Tibial nerve (tissue), 4 donors: Measurements from ENCODE around the gene SPINK8. TPM values are rescaled to one million over a fixed set of nuclear protein-coding genes. Genes with fewer than 3 reads are reported as not detected.
"Not testable (repeated sequence)": the region's sequence is repeated elsewhere in the genome, so short reads cannot be mapped to it uniquely, and the experiment has no call there.

Source experiments
- DNase-seq, 2 donors: peaks; one replicate each; pipeline ENCODE4 v3.0.0-alpha.2; 2019; ENCODE audit warnings: low spot score in 2 of 2
- H3K27ac ChIP-seq, 4 donors: fragments of 200-600 bp; sonication (generic) in 3 of 4; one replicate each; pipeline ENCODE4 v1.5.1; 2017 to 2019; ENCODE audit warnings: mild to moderate bottlenecking in 1 of 4
- H3K27me3 ChIP-seq, 2 donors: fragments of 200-600 bp; sonication (generic) in 1 of 2; one replicate each; pipeline versions ENCODE4 v1.5.1 to v1.6.0; 2017 to 2019
- H3K36me3 ChIP-seq, 3 donors: fragments of 200-600 bp; sonication (generic); one replicate each; pipeline ENCODE4 v1.5.1; 2018 to 2019
- H3K4me1 ChIP-seq, 4 donors: fragments of 200-600 bp; sonication (generic) in 3 of 4; one replicate each; pipeline ENCODE4 v1.5.1; 2017 to 2019
- H3K4me3 ChIP-seq, 4 donors: fragments of 200-600 bp; sonication (generic) in 3 of 4; one replicate each; pipeline ENCODE4 v1.5.1; 2017 to 2019; ENCODE audit warnings: mild to moderate bottlenecking in 1 of 4, moderate library complexity in 1 of 4
- H3K9me3 ChIP-seq, 4 donors: fragments of 200-600 bp; sonication (generic) in 3 of 4; one replicate each; pipeline ENCODE4 v1.5.1; 2017 to 2019
- EP300 ChIP-seq, 2 donors: sonication (generic); formaldehyde crosslinking; IDR thresholded peaks; one replicate each; pipeline ENCODE4 v1.6.1; 2017; ENCODE audit warnings: antibody characterized with exemption in 2 of 2, mild to moderate bottlenecking in 1 of 2
- POLR2A ChIP-seq, 2 donors: fragments of 450-650 bp; IDR thresholded peaks; one replicate each; pipeline ENCODE4 v1.6.1; 2017; ENCODE audit warnings: antibody characterized with exemption in 2 of 2, mild to moderate bottlenecking in 2 of 2, moderate library complexity in 2 of 2
- WGBS, 2 donors: methylation state at CpG; one replicate each; pipeline ENCODE4 v1.1.5; 2018; 5-methylcytosine and 5-hydroxymethylcytosine counted together
- total RNA-seq, 4 donors: library from RNA; depleted of rRNA; stranded (reverse); fragments of >200 nt; gene quantifications; one replicate each; pipeline ENCODE4 v1.1.0, GENCODE V29; 2016
- TF ChIP-seq, protein P1 (sequence below), 5 experiments: fragments of 200-600 bp in 3 of 5; fragments of 450-650 bp in 2 of 5; sonication (generic) in 3 of 5; IDR thresholded peaks; one replicate each; pipeline ENCODE4 v1.5.1; 2016 to 2019; ENCODE audit warnings: antibody characterized with exemption in 5 of 5, mild to moderate bottlenecking in 3 of 5, moderate library complexity in 2 of 5

The SPINK8 gene
- total RNA-seq, 4 donors from 2014 or later = not detected

DNA sequence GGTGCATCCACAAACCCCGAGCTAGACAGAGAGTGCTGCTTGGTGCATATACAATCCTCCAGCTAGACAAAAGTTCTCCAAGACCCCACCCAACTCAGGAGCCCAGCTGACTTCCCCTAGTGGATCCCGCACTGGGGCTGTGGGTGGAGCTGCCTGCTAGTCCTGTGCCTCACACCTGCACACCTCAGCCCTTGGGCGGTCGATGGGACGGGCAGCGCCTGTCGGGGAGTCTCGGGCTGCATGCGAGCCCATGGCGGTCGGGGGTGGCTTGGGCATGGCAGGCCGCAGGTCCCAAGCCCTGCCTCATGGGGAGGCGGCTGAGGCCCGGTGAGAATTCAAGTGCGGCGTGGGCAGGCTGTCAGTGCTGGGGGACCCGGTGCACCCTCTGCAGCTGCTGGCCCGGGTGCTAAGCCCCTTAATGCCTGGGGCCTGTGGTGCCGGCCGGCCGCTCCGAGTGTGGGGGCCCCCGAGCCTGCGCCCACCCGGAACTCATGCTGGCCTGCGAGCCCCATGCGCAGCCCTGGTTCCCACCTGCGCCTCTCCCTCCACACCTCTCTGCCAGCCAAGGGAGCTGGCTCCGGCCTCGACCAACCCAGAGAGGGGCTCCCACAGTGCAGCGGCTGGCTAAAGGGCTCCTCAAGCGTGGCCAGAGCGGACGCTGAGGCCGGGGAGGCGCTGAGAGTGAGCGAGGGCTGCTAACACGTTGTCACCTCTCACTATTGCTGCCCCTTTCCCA lies 61.5 kb downstream of the SPINK8 start:
- Histone ChIP-seq H3K36me3 (peaks cover 0 to 41% (median 0%) of the 10 kb centered on the region in 3 donors), H3K9me3 (no peaks in the 10 kb centered on the region), H3K27me3 (no peaks in the 10 kb centered on the region), H3K4me3 (no peak overlapping the region), H3K4me1 (peaks cover 0 to 21% (median 4%) of the 10 kb centered on the region in 4 donors), H3K27ac (no peak overlapping the region)
- 94 to 99% methylated on average over 11 to 33 of the region's 38 CpGs for WGBS, 2 donors
- no peak for DNase-seq
- TF ChIP-seq, protein P1, sequence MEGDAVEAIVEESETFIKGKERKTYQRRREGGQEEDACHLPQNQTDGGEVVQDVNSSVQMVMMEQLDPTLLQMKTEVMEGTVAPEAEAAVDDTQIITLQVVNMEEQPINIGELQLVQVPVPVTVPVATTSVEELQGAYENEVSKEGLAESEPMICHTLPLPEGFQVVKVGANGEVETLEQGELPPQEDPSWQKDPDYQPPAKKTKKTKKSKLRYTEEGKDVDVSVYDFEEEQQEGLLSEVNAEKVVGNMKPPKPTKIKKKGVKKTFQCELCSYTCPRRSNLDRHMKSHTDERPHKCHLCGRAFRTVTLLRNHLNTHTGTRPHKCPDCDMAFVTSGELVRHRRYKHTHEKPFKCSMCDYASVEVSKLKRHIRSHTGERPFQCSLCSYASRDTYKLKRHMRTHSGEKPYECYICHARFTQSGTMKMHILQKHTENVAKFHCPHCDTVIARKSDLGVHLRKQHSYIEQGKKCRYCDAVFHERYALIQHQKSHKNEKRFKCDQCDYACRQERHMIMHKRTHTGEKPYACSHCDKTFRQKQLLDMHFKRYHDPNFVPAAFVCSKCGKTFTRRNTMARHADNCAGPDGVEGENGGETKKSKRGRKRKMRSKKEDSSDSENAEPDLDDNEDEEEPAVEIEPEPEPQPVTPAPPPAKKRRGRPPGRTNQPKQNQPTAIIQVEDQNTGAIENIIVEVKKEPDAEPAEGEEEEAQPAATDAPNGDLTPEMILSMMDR (IDR thresholded peaks at IDR 0.05) = no peak
- TF ChIP-seq EP300 (IDR thresholded peaks at IDR 0.05) = no peak
- no peak for TF ChIP-seq POLR2A (IDR thresholded peaks at IDR 0.05)

- Histone ChIP-seq H3K4me1 (peaks cover 0 to 21% (median 4%) of the 10 kb centered on the region in 4 donors), H3K36me3 (peaks cover 0 to 48% (median 0%) of the 10 kb centered on the region in 3 donors)
- WGBS, 2 donors = 94 to 96% methylated on average over 10 of the region's 10 CpGs
Observed at GRCh38 chr3:48271223-48271622, 62.2 kb downstream of the SPINK8 start.

DNA sequence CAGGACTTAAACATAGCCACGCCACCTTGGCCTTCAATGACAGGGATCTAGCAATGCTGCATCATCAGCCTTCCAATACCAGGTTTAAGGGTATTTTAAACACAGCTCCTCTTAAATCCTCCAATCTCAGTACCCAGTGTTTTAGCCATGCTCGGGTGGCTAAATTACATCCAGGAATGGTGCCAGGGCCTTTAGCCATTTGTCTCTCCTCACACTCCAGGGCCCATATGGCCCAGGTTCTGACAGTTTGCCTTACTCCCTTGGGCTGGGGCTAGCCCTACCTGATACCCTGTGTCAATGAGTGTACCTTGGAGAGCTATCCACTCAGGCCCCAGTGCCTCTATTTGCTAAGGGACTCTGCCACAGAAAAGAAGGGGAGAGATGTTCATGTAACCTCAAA lies 63.2 kb downstream of the SPINK8 start:
- no peak overlapping the region for H3K27ac ChIP-seq
- no peak for DNase-seq
- no peaks in the 10 kb centered on the region for H3K27me3 ChIP-seq
- WGBS, 2 donors = 83 to 95% methylated on average over 2 of the region's 2 CpGs
- TF ChIP-seq EP300 (IDR thresholded peaks at IDR 0.05) = no peak
- TF ChIP-seq, protein P1 (IDR thresholded peaks at IDR 0.05) = no peak
- no peak for TF ChIP-seq POLR2A (IDR thresholded peaks at IDR 0.05)
- H3K4me1 ChIP-seq = peaks cover 0 to 21% (median 4%) of the 10 kb centered on the region in 4 donors
- no peak overlapping the region for H3K4me3 ChIP-seq
- H3K9me3 ChIP-seq = no peaks in the 10 kb centered on the region
- peaks cover 0 to 51% (median 0%) of the 10 kb centered on the region in 3 donors for H3K36me3 ChIP-seq

More at GRCh38 chr3:48271223-48271622, 62.2 kb downstream of the SPINK8 start:
- not testable (repeated sequence) for H3K9me3 ChIP-seq, DNase-seq, H3K4me3 ChIP-seq, H3K27ac ChIP-seq, H3K27me3 ChIP-seq

DNA sequence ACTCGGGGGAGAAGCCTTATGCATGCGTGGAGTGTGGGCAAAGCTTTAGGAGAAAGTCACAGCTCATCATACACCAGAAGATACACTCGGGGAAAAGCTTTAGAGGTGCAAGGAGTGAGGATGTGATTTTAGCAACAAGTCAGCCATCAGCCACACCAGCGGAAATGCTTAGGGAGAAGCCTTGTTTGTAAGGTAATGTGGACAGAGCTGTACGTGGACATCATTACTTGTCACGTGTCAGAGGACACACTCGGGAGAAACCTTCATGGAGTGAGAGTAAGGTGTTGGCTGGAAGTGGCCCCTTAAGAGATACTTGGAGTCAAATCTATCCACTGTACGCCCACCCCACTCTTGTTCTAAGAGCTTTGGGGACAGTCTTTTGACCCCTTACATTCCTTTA lies 63.9 kb downstream of the SPINK8 start:
- Histone ChIP-seq H3K4me3 (no peak overlapping the region), H3K9me3 (no peaks in the 10 kb centered on the region), H3K27ac (peak overlapping the region in 2 of 4 donors; percentile 5 to 60), H3K36me3 (peaks cover 0 to 55% (median 0%) of the 10 kb centered on the region in 3 donors), H3K4me1 (peaks cover 0 to 21% (median 4%) of the 10 kb centered on the region in 4 donors), H3K27me3 (no peaks in the 10 kb centered on the region)
- DNase-seq = no peak
- 64 to 67% methylated on average over 8 of the region's 8 CpGs for WGBS, 2 donors
- TF ChIP-seq, protein P1 (IDR thresholded peaks at IDR 0.05) = no peak
- TF ChIP-seq POLR2A (IDR thresholded peaks at IDR 0.05) = no peak
- TF ChIP-seq EP300 (IDR thresholded peaks at IDR 0.05) = no peak

GRCh38 chr3:48268936-48269561 lies 64.4 kb downstream of the SPINK8 start:
- DNase-seq = peak; percentile 17 to 29
- peak overlapping the region in 2 of 4 donors; percentile 5 to 60 for H3K27ac ChIP-seq
- WGBS, 2 donors = 51 to 52% methylated on average over 23 of the region's 23 CpGs
- no peak overlapping the region for H3K4me3 ChIP-seq
- no peaks in the 10 kb centered on the region for H3K27me3 ChIP-seq
- H3K36me3 ChIP-seq = peaks cover 0 to 61% (median 0%) of the 10 kb centered on the region in 3 donors
- H3K9me3 ChIP-seq = no peaks in the 10 kb centered on the region
- TF ChIP-seq EP300 (IDR thresholded peaks at IDR 0.05) (no peak), POLR2A (IDR thresholded peaks at IDR 0.05) (no peak)
- TF ChIP-seq, protein P1 (IDR thresholded peaks at IDR 0.05) = no peak
- H3K4me1 ChIP-seq = peaks cover 0 to 21% (median 4%) of the 10 kb centered on the region in 4 donors
